IMR-90 (cell line): ENCODE results near the gene CNTRL. TPM values are rescaled to one million over a fixed set of nuclear protein-coding genes. Genes with fewer than 3 reads are reported as not detected.

Experiments used
- ATAC-seq: fragments of 200-7000 bp; cut with Tn5 transposase; 2 replicates; pipeline ENCODE4 v1.9.1; 2020; ENCODE audit warnings: low read depth, mild to moderate bottlenecking, moderate library complexity
- BruUV-seq: library from RNA; stranded (reverse); fragments of 400-500 nt; replicated peaks from 2 replicates; lab custom pipeline; 2021; lab: Mats Ljungman, UMichigan
- CTCF ChIA-PET: fragments of 300-600 bp; formaldehyde crosslinking; extraction: SDS; loops from one replicate; lab custom pipeline; 2021; ENCODE audit warnings: antibody characterized with exemption; lab: Yijun Ruan, JAX
- POLR2A ChIA-PET: fragments of 300-600 bp; sonication (Branson Sonifier 250); formaldehyde crosslinking; loops from one replicate; lab custom pipeline; 2022; ENCODE audit warnings: antibody characterized with exemption; ENCODE audit not compliant: unreplicated experiment; lab: Charles Lee
- DNase-seq: peaks from one replicate; pipeline ENCODE4 v3.0.0; 2013
- H2AFZ ChIP-seq: replicated peaks from 2 replicates; pipeline ENCODE3; 2013; ENCODE audit warnings: low read length, mild to moderate bottlenecking; ENCODE audit not compliant: poor library complexity
- H2AK5ac ChIP-seq: 2 replicates; pipeline ENCODE4 v1.6.1; 2013; ENCODE audit warnings: low read depth, low read length, inconsistent platforms
- H2AK9ac ChIP-seq: replicated peaks from 2 replicates; pipeline ENCODE3; 2013; ENCODE audit warnings: mild to moderate bottlenecking, low read depth, low read length, moderate library complexity; ENCODE audit not compliant: poor library complexity
- H2BK120ac ChIP-seq: 2 replicates; pipeline ENCODE4 v1.6.1; 2013; ENCODE audit warnings: low read depth, low read length, inconsistent platforms
- H2BK15ac ChIP-seq: 3 replicates; pipeline ENCODE4 v1.6.1; 2013; ENCODE audit warnings: low read depth, low read length, inconsistent platforms
- H2BK20ac ChIP-seq: 2 replicates; pipeline ENCODE4 v1.6.1; 2013; ENCODE audit warnings: low read depth, mild to moderate bottlenecking, inconsistent platforms, low read length, moderate library complexity
- H2BK5ac ChIP-seq: 2 replicates; pipeline ENCODE4 v1.6.1; 2013; ENCODE audit warnings: mild to moderate bottlenecking, low read depth, low read length, inconsistent platforms; ENCODE audit not compliant: poor library complexity, severe bottlenecking
- H3K14ac ChIP-seq: replicated peaks from 2 replicates; pipeline ENCODE4 v1.6.1; 2013; ENCODE audit warnings: low read depth, low read length, inconsistent platforms
- H3K18ac ChIP-seq: 2 replicates; pipeline ENCODE4 v1.6.1; 2013; ENCODE audit warnings: low read depth, low read length, control low read depth
- H3K23ac ChIP-seq: 2 replicates; pipeline ENCODE4 v1.6.1; 2013; ENCODE audit warnings: low read depth, low read length, inconsistent platforms
- H3K27ac ChIP-seq: 2 replicates; pipeline ENCODE4 v1.5.1; 2013; ENCODE audit warnings: mild to moderate bottlenecking, control low read depth, low read length; ENCODE audit not compliant: insufficient read depth
- H3K27me3 ChIP-seq: 2 replicates; pipeline ENCODE4 v1.6.1; 2013; ENCODE audit warnings: low read length; ENCODE audit not compliant: control insufficient read depth, insufficient read depth
- H3K36me3 ChIP-seq: 2 replicates; pipeline ENCODE4 v1.6.1; 2013; ENCODE audit warnings: low read length, mixed read lengths; ENCODE audit not compliant: control insufficient read depth, insufficient read depth
- H3K4ac ChIP-seq: 2 replicates; pipeline ENCODE4 v1.6.1; 2013; ENCODE audit warnings: low read depth, low read length, inconsistent platforms
- H3K4me1 ChIP-seq: 2 replicates; pipeline ENCODE4 v1.6.1; 2013; ENCODE audit warnings: low read length, mixed read lengths; ENCODE audit not compliant: control insufficient read depth, insufficient read depth
- H3K4me2 ChIP-seq: 2 replicates; pipeline ENCODE4 v1.6.1; 2013; ENCODE audit warnings: low read depth, mild to moderate bottlenecking, control low read depth, low read length, moderate library complexity
- H3K4me3 ChIP-seq: 2 replicates; pipeline ENCODE4 v1.5.1; 2013; ENCODE audit warnings: low read depth, mild to moderate bottlenecking, control low read depth, low read length, moderate library complexity; ENCODE audit not compliant: insufficient read depth
- H3K56ac ChIP-seq: 2 replicates; pipeline ENCODE4 v1.6.1; 2013; ENCODE audit warnings: low read length, inconsistent platforms; ENCODE audit not compliant: insufficient read depth; ENCODE audit errors: extremely low read depth
- H3K79me1 ChIP-seq, 2 experiments: 2 replicates each; pipeline ENCODE4 v1.6.1; 2013; ENCODE audit warnings: low read length in 2 of 2, inconsistent platforms in 1 of 2, low read depth in 1 of 2
- H3K9ac ChIP-seq: 2 replicates; pipeline ENCODE4 v1.6.1; 2013; ENCODE audit warnings: low read depth, low read length, control low read depth
- H3K9me1 ChIP-seq: 2 replicates; pipeline ENCODE4 v1.6.1; 2013; ENCODE audit warnings: low read length, inconsistent platforms; ENCODE audit not compliant: insufficient read depth
- H3K9me3 ChIP-seq: 2 replicates; pipeline ENCODE4 v1.6.1; 2013; ENCODE audit warnings: low read length; ENCODE audit not compliant: control insufficient read depth, insufficient read depth
- H4K20me1 ChIP-seq: 2 replicates; pipeline ENCODE4 v1.6.1; 2013; ENCODE audit warnings: low read length, inconsistent platforms; ENCODE audit not compliant: insufficient read depth
- H4K5ac ChIP-seq: 2 replicates; pipeline ENCODE4 v1.6.1; 2013; ENCODE audit warnings: mild to moderate bottlenecking, low read depth, low read length, control low read depth
- H4K8ac ChIP-seq, 2 experiments: 2 replicates each; pipeline ENCODE4 v1.6.1; 2013; ENCODE audit warnings: low read depth in 2 of 2, low read length in 2 of 2, control low read depth in 1 of 2, inconsistent platforms in 1 of 2
- H4K91ac ChIP-seq: 2 replicates; pipeline ENCODE4 v1.6.1; 2013; ENCODE audit warnings: low read depth, low read length, inconsistent platforms; ENCODE audit not compliant: insufficient read depth
- BHLHE40 ChIP-seq: fragments of 150-350 bp; IDR thresholded peaks from 2 replicates; pipeline ENCODE4 v1.6.1; 2016; ENCODE audit warnings: mild to moderate bottlenecking, low read depth, low read length
- CEBPB ChIP-seq: IDR thresholded peaks from 2 replicates; pipeline ENCODE4 v1.6.1; 2012; ENCODE audit warnings: low read depth, low read length, improper control_type of control experiment
- CHD1 ChIP-seq: IDR thresholded peaks from 2 replicates; pipeline ENCODE4 v1.6.1; 2012; ENCODE audit warnings: low read depth, low read length, improper control_type of control experiment
- FOS ChIP-seq: fragments of 150-350 bp; IDR thresholded peaks from 2 replicates; pipeline ENCODE4 v1.6.1; 2016; ENCODE audit warnings: low read depth, low read length
- MAFK ChIP-seq: IDR thresholded peaks from 2 replicates; pipeline ENCODE4 v1.6.1; 2012; ENCODE audit warnings: low read depth, low read length, improper control_type of control experiment
- MAZ ChIP-seq: IDR thresholded peaks from 2 replicates; pipeline ENCODE4 v1.6.1; 2012; ENCODE audit warnings: low read depth, mild to moderate bottlenecking, low read length, improper control_type of control experiment, moderate library complexity, borderline replicate concordance
- MXI1 ChIP-seq: IDR thresholded peaks from 2 replicates; pipeline ENCODE4 v1.6.1; 2012; ENCODE audit warnings: low read depth, mild to moderate bottlenecking, low read length, moderate library complexity, borderline replicate concordance
- NFE2L2 ChIP-seq: fragments of 150-350 bp; IDR thresholded peaks from 2 replicates; pipeline ENCODE4 v1.6.1; 2016; ENCODE audit warnings: low read depth, mild to moderate bottlenecking, low read length
- POLR2A ChIP-seq: IDR thresholded peaks from 2 replicates; pipeline ENCODE4 v1.6.1; 2012; ENCODE audit warnings: mild to moderate bottlenecking, low read depth, low read length
- RAD21 ChIP-seq: IDR thresholded peaks from 2 replicates; pipeline ENCODE4 v1.6.1; 2012; ENCODE audit warnings: low read length, improper control_type of control experiment
- RCOR1 ChIP-seq: IDR thresholded peaks from 2 replicates; pipeline ENCODE4 v1.6.1; 2012; ENCODE audit warnings: mild to moderate bottlenecking, low read length, improper control_type of control experiment; ENCODE audit not compliant: insufficient replicate concordance
- RFX5 ChIP-seq: IDR thresholded peaks from 2 replicates; pipeline ENCODE4 v1.8.0; 2012; ENCODE audit warnings: low read depth, mild to moderate bottlenecking, low read length, moderate library complexity
- SMC3 ChIP-seq: fragments of 150-350 bp; IDR thresholded peaks from 2 replicates; pipeline ENCODE4 v1.6.1; 2016; ENCODE audit warnings: low read depth, mild to moderate bottlenecking, antibody characterized with exemption, low read length, moderate library complexity
- dilution Hi-C: fragments of 300-500 bp; cut with HindIII; formaldehyde crosslinking; loops from one replicate; pipeline ENCODE4 v1.14.3; 2018; ENCODE audit warnings: low sequenced_read_pairs; ENCODE audit not compliant: unreplicated experiment
- in situ Hi-C: fragments of 300-500 bp; cut with MboI; formaldehyde crosslinking; loops from 3 replicates; pipeline ENCODE4 v1.14.3; 2019; ENCODE audit warnings: low sequenced_read_pairs, inconsistent platforms, mixed read lengths
- intact Hi-C: fragments of 100-400 bp; cut with micrococcal nuclease; formaldehyde crosslinking; loops from 2 replicates; pipeline ENCODE4 v1.10.0; 2022
- polyA plus RNA-seq, 3 experiments: library from polyadenylated mRNA; depleted of rRNA; stranded (reverse); fragments of >200 nt; gene quantifications; 2 replicates each; pipeline ENCODE4 v1.2.3, GENCODE V29; 2012; ENCODE audit warnings: low replicate concordance in 1 of 3
- total RNA-seq: library from RNA; depleted of rRNA; stranded (reverse); fragments of >200 nt; gene quantifications from 2 replicates; pipeline ENCODE4 v1.2.3, GENCODE V29; 2012
- TF ChIP-seq, protein P1 (sequence below): conservative IDR thresholded peaks from 2 replicates; pipeline ENCODE4 v1.5.1; 2012; ENCODE audit warnings: mild to moderate bottlenecking, low read depth, low read length, improper control_type of control experiment
- TF ChIP-seq, protein P2 (sequence below): fragments of 150-350 bp; IDR thresholded peaks from 2 replicates; pipeline ENCODE4 v1.6.1; 2017; ENCODE audit warnings: mild to moderate bottlenecking, antibody characterized with exemption, low read length, low read depth
- TF ChIP-seq, protein P3 (sequence below): fragments of 150-350 bp; IDR thresholded peaks from 2 replicates; pipeline ENCODE4 v1.6.1; 2016; ENCODE audit warnings: low read depth, mild to moderate bottlenecking, low read length, moderate library complexity, borderline replicate concordance

The CNTRL gene
- total and polyA plus RNA-seq, 2 of the 4 experiments (the other 2 are of a cell fraction), result 4.5 to 7.3 TPM

DNA sequence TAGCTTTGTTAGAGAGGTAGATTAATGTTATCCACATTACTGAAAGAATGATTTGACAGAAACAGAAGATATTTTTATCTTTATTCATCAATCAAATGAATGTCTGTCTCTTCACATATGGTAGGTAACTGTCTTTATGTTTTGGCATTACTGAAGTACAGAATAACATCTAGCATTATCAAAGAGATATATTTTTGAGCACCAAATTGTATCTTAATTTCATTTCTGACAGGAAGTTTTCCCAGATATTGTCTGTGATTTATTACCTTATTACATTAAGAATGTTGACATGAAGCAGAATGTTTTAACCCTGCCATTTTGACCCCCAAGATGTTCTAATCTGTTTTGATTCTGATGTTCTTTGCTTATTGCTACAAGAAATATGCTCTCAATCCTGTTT lies 20.3 kb downstream of the CNTRL start:
- in situ Hi-C loops (no loop called here), intact Hi-C loops (no loop called here), dilution Hi-C loops (no loop called here)
- no peak for DNase-seq
- Histone ChIP-seq H3K9ac (no peak overlapping the region), H2BK120ac (no peak overlapping the region), H3K36me3 (no peaks in the 10 kb centered on the region), H2BK5ac (no peak overlapping the region), H3K56ac (no peak overlapping the region), H3K27me3 (no peaks in the 10 kb centered on the region), H3K4ac (no peak overlapping the region), H3K14ac (no peak overlapping the region), H3K18ac (no peak overlapping the region), H3K27ac (no peak overlapping the region), H4K91ac (no peak overlapping the region), H3K4me1 (no peaks in the 10 kb centered on the region), H2AK5ac (no peak overlapping the region), H4K8ac (no peak overlapping the region), H3K79me1 (no peaks in the 10 kb centered on the region), H2AFZ (no peak overlapping the region), H3K23ac (no peak overlapping the region), H3K4me3 (no peak overlapping the region), H3K9me1 (no peaks in the 10 kb centered on the region), H3K9me3 (no peaks in the 10 kb centered on the region), H4K20me1 (no peaks in the 10 kb centered on the region), H4K5ac (no peak overlapping the region), H2BK20ac (no peak overlapping the region), H2AK9ac (no peak overlapping the region), H2BK15ac (no peak overlapping the region), H3K4me2 (no peak overlapping the region)
- ChIA-PET POLR2A (no interaction called here), CTCF (no interaction called here)
- BruUV-seq, result no TSS peak
- TF ChIP-seq SMC3 (no peak), MAFK (no peak), MXI1 (no peak), FOS (no peak), RFX5 (no peak), CEBPB (no peak), CHD1 (no peak), RCOR1 (no peak), MAZ (no peak), RAD21 (no peak), NFE2L2 (no peak), BHLHE40 (no peak), POLR2A (no peak)
- TF ChIP-seq, protein P1, sequence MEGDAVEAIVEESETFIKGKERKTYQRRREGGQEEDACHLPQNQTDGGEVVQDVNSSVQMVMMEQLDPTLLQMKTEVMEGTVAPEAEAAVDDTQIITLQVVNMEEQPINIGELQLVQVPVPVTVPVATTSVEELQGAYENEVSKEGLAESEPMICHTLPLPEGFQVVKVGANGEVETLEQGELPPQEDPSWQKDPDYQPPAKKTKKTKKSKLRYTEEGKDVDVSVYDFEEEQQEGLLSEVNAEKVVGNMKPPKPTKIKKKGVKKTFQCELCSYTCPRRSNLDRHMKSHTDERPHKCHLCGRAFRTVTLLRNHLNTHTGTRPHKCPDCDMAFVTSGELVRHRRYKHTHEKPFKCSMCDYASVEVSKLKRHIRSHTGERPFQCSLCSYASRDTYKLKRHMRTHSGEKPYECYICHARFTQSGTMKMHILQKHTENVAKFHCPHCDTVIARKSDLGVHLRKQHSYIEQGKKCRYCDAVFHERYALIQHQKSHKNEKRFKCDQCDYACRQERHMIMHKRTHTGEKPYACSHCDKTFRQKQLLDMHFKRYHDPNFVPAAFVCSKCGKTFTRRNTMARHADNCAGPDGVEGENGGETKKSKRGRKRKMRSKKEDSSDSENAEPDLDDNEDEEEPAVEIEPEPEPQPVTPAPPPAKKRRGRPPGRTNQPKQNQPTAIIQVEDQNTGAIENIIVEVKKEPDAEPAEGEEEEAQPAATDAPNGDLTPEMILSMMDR, result no peak
- TF ChIP-seq, protein P2, sequence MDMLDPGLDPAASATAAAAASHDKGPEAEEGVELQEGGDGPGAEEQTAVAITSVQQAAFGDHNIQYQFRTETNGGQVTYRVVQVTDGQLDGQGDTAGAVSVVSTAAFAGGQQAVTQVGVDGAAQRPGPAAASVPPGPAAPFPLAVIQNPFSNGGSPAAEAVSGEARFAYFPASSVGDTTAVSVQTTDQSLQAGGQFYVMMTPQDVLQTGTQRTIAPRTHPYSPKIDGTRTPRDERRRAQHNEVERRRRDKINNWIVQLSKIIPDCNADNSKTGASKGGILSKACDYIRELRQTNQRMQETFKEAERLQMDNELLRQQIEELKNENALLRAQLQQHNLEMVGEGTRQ, result no peak
- TF ChIP-seq, protein P3, sequence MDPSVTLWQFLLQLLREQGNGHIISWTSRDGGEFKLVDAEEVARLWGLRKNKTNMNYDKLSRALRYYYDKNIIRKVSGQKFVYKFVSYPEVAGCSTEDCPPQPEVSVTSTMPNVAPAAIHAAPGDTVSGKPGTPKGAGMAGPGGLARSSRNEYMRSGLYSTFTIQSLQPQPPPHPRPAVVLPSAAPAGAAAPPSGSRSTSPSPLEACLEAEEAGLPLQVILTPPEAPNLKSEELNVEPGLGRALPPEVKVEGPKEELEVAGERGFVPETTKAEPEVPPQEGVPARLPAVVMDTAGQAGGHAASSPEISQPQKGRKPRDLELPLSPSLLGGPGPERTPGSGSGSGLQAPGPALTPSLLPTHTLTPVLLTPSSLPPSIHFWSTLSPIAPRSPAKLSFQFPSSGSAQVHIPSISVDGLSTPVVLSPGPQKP, result no peak
- no peak for ATAC-seq
